ENCODE data around the gene SEMA4B.
"Not testable (repeated sequence)": the region's sequence is repeated elsewhere in the genome, so short reads cannot be mapped to it uniquely, and the experiment has no call there.

SEMA4B gene

DNA sequence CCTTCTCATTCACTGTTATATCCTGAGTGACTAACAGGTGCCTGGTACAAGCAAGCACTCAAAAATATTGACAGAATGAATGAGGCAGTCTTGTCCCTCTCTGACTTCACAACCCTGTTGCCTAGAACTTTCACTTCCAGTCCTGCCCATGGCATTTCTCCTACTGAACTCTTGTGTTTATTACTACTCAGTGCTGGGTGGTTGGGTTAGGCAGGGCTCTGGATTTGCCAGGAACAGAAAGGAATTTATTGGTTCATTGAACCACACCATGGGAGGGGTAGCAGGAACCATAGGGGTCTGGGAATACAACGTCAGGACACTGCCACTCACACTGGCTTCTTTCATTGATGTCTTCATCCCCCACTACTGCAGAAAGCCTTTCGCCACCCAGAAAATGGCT, 41.9 kb upstream of the SEMA4B start:
- Histone ChIP-seq H3K4me1 (ENCODE audit: control insufficient read depth in 1 of 2, insufficient read depth in 1 of 2, low read depth in 1 of 2, low read length in 1 of 2) (peaks cover 29 to 37% of the 10 kb centered on the region in 2 experiments), H3K27ac (no peak overlapping the region), H3K9me3 (no peaks in the 10 kb centered on the region), H3K27me3 (no peaks in the 10 kb centered on the region), H3K36me3 (no peaks in the 10 kb centered on the region), H3K4me3 (ENCODE audit: low read depth in 1 of 2, low read length in 1 of 2) (no peak overlapping the region)
- TF ChIP-seq, protein P1, sequence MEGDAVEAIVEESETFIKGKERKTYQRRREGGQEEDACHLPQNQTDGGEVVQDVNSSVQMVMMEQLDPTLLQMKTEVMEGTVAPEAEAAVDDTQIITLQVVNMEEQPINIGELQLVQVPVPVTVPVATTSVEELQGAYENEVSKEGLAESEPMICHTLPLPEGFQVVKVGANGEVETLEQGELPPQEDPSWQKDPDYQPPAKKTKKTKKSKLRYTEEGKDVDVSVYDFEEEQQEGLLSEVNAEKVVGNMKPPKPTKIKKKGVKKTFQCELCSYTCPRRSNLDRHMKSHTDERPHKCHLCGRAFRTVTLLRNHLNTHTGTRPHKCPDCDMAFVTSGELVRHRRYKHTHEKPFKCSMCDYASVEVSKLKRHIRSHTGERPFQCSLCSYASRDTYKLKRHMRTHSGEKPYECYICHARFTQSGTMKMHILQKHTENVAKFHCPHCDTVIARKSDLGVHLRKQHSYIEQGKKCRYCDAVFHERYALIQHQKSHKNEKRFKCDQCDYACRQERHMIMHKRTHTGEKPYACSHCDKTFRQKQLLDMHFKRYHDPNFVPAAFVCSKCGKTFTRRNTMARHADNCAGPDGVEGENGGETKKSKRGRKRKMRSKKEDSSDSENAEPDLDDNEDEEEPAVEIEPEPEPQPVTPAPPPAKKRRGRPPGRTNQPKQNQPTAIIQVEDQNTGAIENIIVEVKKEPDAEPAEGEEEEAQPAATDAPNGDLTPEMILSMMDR (IDR thresholded peaks at IDR 0.05), result no peak

DNA sequence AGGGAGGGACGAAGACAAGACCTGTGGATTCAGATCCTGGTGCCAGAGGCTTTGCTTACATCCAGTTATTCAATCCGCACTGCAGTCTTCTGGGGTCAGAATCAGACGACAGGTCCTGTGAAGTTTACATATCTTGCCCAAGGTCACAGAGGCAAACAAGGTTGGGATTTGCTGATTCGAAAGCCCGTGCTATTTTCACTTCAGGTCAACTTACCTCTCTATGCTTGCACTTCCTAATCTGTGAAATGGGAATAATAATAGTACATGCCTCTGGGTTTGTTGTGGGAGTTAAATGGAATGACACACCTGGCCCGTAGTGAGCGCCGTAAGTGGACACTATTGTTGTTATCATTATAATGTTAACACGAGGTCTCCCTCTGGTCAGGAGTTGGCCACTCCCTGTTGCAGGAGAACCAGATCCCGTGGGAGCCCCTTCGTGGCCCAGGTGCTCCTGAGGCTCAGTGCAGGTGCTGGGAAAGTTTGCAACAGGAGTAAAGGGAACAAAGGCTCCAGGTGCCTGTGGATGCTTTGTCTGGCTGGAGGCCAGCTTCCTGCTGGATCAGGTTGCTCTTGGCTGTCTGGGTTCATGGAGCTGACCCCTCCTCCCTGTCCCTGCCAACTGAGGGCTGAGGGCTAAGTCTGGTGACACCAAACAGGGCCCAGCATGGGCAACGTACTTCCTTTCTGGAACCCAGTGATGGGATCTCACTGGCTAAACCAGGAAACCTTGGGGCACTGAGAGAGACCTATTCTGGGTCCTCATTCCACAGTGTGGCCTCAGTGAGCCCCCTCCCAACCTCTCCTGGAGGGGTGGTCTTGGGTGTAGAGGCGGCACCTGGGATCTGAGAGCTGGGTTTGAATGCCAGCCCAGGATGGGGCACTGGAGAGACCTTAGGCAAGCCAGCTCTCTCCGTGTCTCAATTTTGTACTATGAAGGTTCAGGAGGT, 40.1 kb upstream of the SEMA4B start:
- no peak overlapping the region for H3K4me3 ChIP-seq (ENCODE audit: low read depth in 1 of 2, low read length in 1 of 2)
- H3K9me3 ChIP-seq, result no peaks in the 10 kb centered on the region
- H3K4me1 ChIP-seq (ENCODE audit: control insufficient read depth in 1 of 2, insufficient read depth in 1 of 2, low read depth in 1 of 2, low read length in 1 of 2), result peaks cover 24 to 26% of the 10 kb centered on the region in 2 experiments
- H3K27ac ChIP-seq, result peak overlapping the region; percentile 54
- TF ChIP-seq, protein P1 (IDR thresholded peaks at IDR 0.05), result no peak
- H3K27me3 ChIP-seq, result no peaks in the 10 kb centered on the region
- H3K36me3 ChIP-seq, result no peaks in the 10 kb centered on the region

DNA sequence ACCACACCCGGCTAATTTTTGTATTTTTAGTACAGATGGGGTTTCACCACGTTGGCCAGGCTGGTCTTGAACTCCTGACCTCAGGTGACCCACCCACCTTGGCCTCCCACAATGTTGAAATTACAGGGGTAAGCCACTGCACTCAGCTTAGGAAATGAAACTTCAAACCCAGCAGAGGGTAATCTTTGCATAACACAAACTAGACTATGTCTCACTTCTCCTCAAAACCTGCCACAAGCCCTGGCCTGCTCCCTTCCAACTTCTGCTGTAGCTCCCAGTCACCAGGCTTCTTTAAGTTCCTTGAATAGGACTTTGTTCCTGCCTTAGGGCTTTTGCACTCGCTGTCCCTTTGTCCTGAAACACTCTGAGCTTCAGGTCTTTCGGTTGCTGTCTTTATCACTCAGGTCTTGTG, 39.2 kb upstream of the SEMA4B start:
- Histone ChIP-seq H3K4me1 (ENCODE audit: control insufficient read depth in 1 of 2, insufficient read depth in 1 of 2, low read depth in 1 of 2, low read length in 1 of 2) (peaks cover 24 to 26% of the 10 kb centered on the region in 2 experiments), H3K4me3 (ENCODE audit: low read depth in 1 of 2, low read length in 1 of 2) (no peak overlapping the region), H3K27ac (peak overlapping the region; percentile 54), H3K9me3 (no peaks in the 10 kb centered on the region), H3K27me3 (no peaks in the 10 kb centered on the region), H3K36me3 (no peaks in the 10 kb centered on the region)
- TF ChIP-seq, protein P1 (IDR thresholded peaks at IDR 0.05), result no peak

DNA sequence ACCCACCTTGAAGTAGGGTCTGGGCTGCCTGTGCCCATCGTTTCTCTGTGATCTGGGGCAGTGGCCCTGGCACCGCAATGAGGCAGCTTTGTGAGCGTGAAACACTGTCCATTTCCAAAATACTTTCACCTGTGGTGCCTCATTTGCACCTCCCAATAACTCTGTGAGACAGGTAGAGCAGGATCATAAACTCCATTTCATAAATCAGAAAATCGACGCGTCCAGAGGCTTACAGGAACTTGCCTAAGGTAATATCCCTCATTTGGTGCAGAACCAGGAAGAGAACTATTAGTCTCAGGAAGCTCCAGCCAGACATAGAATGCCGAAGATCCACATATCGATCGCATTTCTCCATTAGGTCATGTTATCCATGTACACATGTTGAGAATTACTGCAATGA, 38.2 kb upstream of the SEMA4B start:
- no peak overlapping the region for H3K4me3 ChIP-seq (ENCODE audit: low read depth in 1 of 2, low read length in 1 of 2)
- no peaks in the 10 kb centered on the region for H3K27me3 ChIP-seq
- no peaks in the 10 kb centered on the region for H3K36me3 ChIP-seq
- no peaks in the 10 kb centered on the region for H3K9me3 ChIP-seq
- H3K27ac ChIP-seq, result no peak overlapping the region
- TF ChIP-seq, protein P1 (IDR thresholded peaks at IDR 0.05), result no peak
- peaks cover 22 to 24% of the 10 kb centered on the region in 2 experiments for H3K4me1 ChIP-seq (ENCODE audit: control insufficient read depth in 1 of 2, insufficient read depth in 1 of 2, low read depth in 1 of 2, low read length in 1 of 2)

DNA sequence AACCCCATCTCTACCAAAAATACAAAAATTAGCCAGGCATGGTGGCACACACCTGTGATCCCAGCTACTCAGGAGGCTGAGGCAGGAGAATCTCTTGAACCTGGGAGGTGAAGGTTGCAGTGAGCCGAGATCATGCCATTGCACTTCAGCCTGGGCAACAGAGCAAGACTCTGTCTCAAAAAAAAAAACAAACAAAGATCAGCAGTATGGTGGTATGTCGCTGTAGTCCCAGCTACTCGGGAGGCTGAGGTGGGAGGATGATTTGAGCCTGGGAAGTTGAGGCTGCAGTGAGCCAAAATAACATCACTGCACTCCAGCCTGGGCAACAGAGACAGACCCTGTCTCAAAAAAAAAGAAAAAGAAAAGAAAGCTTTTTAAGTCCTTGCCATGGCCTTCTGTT, 36.9 kb upstream of the SEMA4B start:
- not testable (repeated sequence) for H3K27me3 ChIP-seq; H3K36me3 ChIP-seq; H3K27ac ChIP-seq; H3K9me3 ChIP-seq; H3K4me3 ChIP-seq (ENCODE audit: low read depth in 1 of 2, low read length in 1 of 2)
- H3K4me1 ChIP-seq (ENCODE audit: control insufficient read depth in 1 of 2, insufficient read depth in 1 of 2, low read depth in 1 of 2, low read length in 1 of 2), result peaks cover 22 to 24% of the 10 kb centered on the region in 2 experiments

DNA sequence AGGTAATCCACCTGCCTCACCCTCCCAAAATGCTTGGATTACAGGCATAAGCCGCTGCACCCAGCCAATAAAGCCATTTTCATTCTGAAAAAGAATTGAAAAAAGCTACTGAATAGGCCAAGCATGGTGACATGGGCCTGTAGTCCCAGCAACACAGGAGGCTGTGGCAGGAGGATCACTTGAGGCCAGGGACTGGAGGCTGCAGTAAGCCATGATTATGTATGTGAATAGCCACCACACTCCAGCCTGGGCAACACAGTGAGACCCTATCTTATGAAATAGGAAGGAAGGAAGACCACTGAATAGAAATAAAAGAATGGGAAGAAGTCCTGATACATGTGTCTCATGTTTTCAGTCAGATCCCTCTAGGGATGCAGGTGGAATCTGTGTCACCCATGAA, 36.0 kb upstream of the SEMA4B start:
- H3K27me3 ChIP-seq, result no peaks in the 10 kb centered on the region
- peaks cover 22 to 24% of the 10 kb centered on the region in 2 experiments for H3K4me1 ChIP-seq (ENCODE audit: control insufficient read depth in 1 of 2, insufficient read depth in 1 of 2, low read depth in 1 of 2, low read length in 1 of 2)
- TF ChIP-seq, protein P1 (IDR thresholded peaks at IDR 0.05), result no peak
- no peak overlapping the region for H3K4me3 ChIP-seq (ENCODE audit: low read depth in 1 of 2, low read length in 1 of 2)
- H3K36me3 ChIP-seq, result no peaks in the 10 kb centered on the region
- H3K27ac ChIP-seq, result no peak overlapping the region
- H3K9me3 ChIP-seq, result no peaks in the 10 kb centered on the region
